GM19463 (cell line): ENCODE results near the gene RPL35A.

Experiments
- ATAC-seq: cut with Tn5 transposase; IDR thresholded peaks from one replicate; pipeline ENCODE4 v1.9.1; 2021; ENCODE audit warnings: mild to moderate bottlenecking, moderate library complexity; ENCODE audit not compliant: unreplicated experiment

Gene RPL35A

DNA sequence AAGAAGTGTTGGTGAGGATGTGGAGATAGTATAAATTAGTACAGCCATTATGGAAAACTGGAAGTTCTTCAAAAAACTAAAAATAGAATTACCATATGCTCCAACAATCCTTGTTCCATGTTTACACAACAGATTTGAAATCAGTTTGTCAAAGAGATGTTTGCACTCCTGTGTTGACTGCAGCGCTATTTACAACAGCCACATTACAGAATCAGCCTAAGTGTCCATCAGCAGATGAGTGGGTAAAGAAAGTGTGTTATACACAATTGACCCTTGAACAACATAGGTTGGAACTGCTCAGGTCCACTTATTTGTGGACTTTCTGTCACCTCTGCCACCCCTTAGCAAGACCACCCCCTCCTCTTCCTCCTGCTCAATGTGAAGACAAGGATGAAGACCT, 44.7 kb downstream of the RPL35A start:
- ATAC-seq, result no peak

DNA sequence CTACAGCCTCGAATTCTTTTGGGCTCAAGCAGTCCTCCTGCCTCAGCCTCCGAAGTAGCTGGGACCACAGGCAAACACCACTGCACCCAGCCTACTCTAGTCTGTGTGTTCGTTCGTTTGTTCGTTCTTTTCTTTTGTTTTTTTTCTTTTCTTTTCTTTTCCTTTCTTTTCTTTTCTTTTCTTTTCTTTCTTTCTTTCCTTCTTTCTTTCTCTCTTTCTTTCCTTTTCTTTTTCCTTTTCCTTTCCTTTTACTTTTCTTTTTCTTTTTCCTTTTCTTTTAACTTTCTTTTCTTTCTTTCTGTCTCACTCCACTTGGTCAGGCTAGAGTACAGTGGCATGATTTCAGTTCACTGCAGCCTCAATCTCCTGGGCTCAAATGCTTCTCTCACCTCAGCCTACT, 46.9 kb downstream of the RPL35A start:
- ATAC-seq, result no peak

DNA sequence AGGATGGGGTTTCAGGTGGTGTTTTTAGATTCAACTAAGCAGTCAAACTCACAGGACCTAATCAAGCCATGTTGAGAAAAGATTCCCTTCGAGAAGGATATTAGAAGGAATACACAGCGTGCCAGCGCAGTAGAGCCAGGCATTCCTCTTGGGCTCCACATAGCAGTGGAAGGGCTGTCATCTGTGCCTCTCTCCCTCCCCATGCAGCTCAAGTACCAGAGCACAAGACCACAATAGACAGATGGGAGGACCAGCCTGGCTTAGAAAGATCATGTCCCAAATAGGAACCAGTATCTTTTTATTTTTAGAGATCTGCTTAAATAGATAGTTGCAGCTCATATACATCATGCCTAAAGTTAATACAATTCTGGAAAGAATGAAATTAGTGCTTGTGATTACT, 47.9 kb downstream of the RPL35A start:
- ATAC-seq, result no peak
